HCT116 (cell line): ENCODE data around the gene UMODL1.

ENCODE experiments used
- CTCF ChIP-seq, 3 experiments: fragments of 200-600 bp in 1 of 3; sonication (generic) in 1 of 3; IDR thresholded peaks in 2 of 3; conservative IDR thresholded peaks in 1 of 3; 2 replicates each; pipeline ENCODE4 v1.5.1; 2012 to 2017; ENCODE audit warnings: low read depth in 2 of 3, low read length in 2 of 3, antibody characterized with exemption in 1 of 3, borderline replicate concordance in 1 of 3, control low read depth in 1 of 3, mild to moderate bottlenecking in 1 of 3, mixed read lengths in 1 of 3, mixed run types in 1 of 3, moderate library complexity in 1 of 3; ENCODE audit not compliant: insufficient read depth in 1 of 3
- EZH2 ChIP-seq: fragments of 200-600 bp; sonication (generic); IDR thresholded peaks from 2 replicates; pipeline ENCODE4 v1.6.1; 2017; ENCODE audit warnings: antibody characterized with exemption, mixed run types
- POLR2A ChIP-seq: IDR thresholded peaks from 2 replicates; pipeline ENCODE4 v1.7.0; 2011; ENCODE audit warnings: borderline replicate concordance; ENCODE audit not compliant: insufficient read depth, insufficient read length; ENCODE audit errors: extremely low read depth
- POLR2AphosphoS5 ChIP-seq: IDR thresholded peaks from 2 replicates; pipeline ENCODE4 v1.6.1; 2011; ENCODE audit warnings: mild to moderate bottlenecking, low read depth, low read length, moderate library complexity
- RAD21 ChIP-seq: IDR thresholded peaks from 2 replicates; pipeline ENCODE4 v1.6.1; 2012; ENCODE audit warnings: low read depth, mild to moderate bottlenecking
- REST ChIP-seq: IDR thresholded peaks from 2 replicates; pipeline ENCODE4 v1.6.1; 2012; ENCODE audit warnings: low read depth

GRCh38 chr21:42048870-42049577 is 22.1 kb upstream of the UMODL1 start:
- TF ChIP-seq EZH2 = no peak
- TF ChIP-seq CTCF (IDR thresholded peaks at IDR 0.05 in 2 of 3, conservative IDR thresholded peaks at IDR 0.05 in 1 of 3; ENCODE audit: borderline replicate concordance in 1 of 3, insufficient read depth in 1 of 3, low read depth in 2 of 3, low read length in 2 of 3) = no peak
- TF ChIP-seq POLR2A = no peak
- TF ChIP-seq RAD21 = no peak
- TF ChIP-seq POLR2AphosphoS5 = no peak
- no peak for TF ChIP-seq REST
